MV-4-11 (cell line): ENCODE data around the gene DOC2A.

Experiments
- DNase-seq: peaks from one replicate; lab custom pipeline; 2025; lab: John Stamatoyannopoulos, UW

Gene DOC2A

GRCh38 chr16:29989111-29989858 lies 21.5 kb downstream of the DOC2A start:
- no peak for DNase-seq

GRCh38 chr16:29988346-29989075 lies 22.3 kb downstream of the DOC2A start:
- no peak for DNase-seq

GRCh38 chr16:29987371-29988085 lies 23.3 kb downstream of the DOC2A start:
- DNase-seq, result no peak

GRCh38 chr16:29986931-29987330 lies 23.9 kb downstream of the DOC2A start:
- DNase-seq, result no peak

GRCh38 chr16:29986231-29986630 lies 24.6 kb downstream of the DOC2A start:
- DNase-seq, result no peak

- no peak for DNase-seq
These were observed 25.5 kb downstream of the DOC2A start for GRCh38 chr16:29985271-29985811.

- DNase-seq, result no peak
These were observed 26.1 kb downstream of the DOC2A start for GRCh38 chr16:29984764-29985147.

- DNase-seq, result no peak
These were observed 26.6 kb downstream of the DOC2A start for GRCh38 chr16:29984137-29984763.

GRCh38 chr16:29983420-29984136 lies 27.2 kb downstream of the DOC2A start:
- no peak for DNase-seq

GRCh38 chr16:29982560-29983419 lies 28.0 kb downstream of the DOC2A start:
- DNase-seq, result no peak

GRCh38 chr16:29978564-29979270 lies 32.1 kb downstream of the DOC2A start:
- DNase-seq, result no peak

GRCh38 chr16:29978081-29978480 lies 32.7 kb downstream of the DOC2A start:
- DNase-seq, result no peak

- DNase-seq, result no peak
These were observed 33.6 kb downstream of the DOC2A start for GRCh38 chr16:29977063-29977825.

- DNase-seq, result no peak
These were observed 34.9 kb downstream of the DOC2A start for GRCh38 chr16:29975811-29976511.

- DNase-seq, result no peak
These were observed 35.7 kb downstream of the DOC2A start for GRCh38 chr16:29975134-29975538.

GRCh38 chr16:29974291-29975133 lies 36.3 kb downstream of the DOC2A start:
- no peak for DNase-seq
